ENCODE results near the gene RNASE12. TPM values are rescaled to one million over a fixed set of nuclear protein-coding genes. Genes with fewer than 3 reads are reported as not detected.
"Not testable (repeated sequence)": the region's sequence is repeated elsewhere in the genome, so short reads cannot be mapped to it uniquely, and the experiment has no call there.

The RNASE12 gene
- total RNA-seq, 1 donor from 2014 or later = not detected

DNA sequence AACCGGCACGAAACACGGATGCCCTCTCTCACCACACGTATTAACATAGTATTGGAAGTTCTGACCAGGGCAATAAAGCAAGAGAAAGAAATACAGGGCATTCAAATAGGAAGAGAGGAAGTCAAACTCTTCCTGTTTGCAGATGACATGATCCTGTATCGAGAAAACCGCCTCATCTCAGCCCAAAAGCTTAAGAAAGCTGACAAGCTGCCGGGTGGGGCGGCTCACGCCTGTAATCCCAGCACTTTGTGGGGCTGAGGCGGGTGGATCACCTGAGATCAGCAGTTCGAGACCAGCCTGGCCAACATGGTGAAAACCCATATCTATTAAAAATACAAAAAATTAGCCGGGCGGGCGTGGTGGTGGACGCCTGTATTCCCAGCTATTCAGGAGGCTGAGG lies 32.6 kb upstream of the RNASE12 start:
- TF ChIP-seq, protein P1, sequence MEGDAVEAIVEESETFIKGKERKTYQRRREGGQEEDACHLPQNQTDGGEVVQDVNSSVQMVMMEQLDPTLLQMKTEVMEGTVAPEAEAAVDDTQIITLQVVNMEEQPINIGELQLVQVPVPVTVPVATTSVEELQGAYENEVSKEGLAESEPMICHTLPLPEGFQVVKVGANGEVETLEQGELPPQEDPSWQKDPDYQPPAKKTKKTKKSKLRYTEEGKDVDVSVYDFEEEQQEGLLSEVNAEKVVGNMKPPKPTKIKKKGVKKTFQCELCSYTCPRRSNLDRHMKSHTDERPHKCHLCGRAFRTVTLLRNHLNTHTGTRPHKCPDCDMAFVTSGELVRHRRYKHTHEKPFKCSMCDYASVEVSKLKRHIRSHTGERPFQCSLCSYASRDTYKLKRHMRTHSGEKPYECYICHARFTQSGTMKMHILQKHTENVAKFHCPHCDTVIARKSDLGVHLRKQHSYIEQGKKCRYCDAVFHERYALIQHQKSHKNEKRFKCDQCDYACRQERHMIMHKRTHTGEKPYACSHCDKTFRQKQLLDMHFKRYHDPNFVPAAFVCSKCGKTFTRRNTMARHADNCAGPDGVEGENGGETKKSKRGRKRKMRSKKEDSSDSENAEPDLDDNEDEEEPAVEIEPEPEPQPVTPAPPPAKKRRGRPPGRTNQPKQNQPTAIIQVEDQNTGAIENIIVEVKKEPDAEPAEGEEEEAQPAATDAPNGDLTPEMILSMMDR (IDR thresholded peaks at IDR 0.05) = no peak

DNA sequence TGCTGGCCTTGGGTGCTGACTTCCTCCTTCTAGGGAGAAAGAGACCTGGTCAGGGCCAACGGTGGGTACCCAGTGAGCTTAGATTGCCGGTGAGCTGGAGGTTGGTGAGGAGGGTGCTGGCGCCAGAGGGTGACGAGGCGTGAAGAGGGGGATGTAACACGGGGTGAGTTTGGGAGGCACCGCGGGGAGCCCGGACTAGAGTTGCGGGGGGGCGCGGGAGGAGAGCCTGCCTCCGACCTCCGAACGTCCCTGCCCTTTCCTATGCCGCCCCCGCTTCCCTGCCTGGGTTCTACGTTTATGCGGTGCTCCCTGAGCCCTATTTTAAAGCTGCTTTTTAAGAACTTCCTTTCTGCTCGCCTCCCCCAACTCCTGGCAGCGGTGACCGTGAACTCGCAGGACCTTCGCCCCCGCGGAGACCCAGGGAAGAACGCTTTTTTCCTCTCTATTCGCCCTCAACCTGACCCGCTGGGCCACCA lies 31.7 kb upstream of the RNASE12 start:
- Histone ChIP-seq H3K36me3 (no peaks in the 10 kb centered on the region), H3K9me3 (no peaks in the 10 kb centered on the region), H3K4me1 (peaks cover 30% of the 10 kb centered on the region), H3K4me3 (peak overlapping the region; percentile 2), H3K27me3 (ENCODE audit: low read depth) (peaks cover 6% of the 10 kb centered on the region), H3K27ac (no peak overlapping the region)
- TF ChIP-seq, protein P1 (IDR thresholded peaks at IDR 0.05) = no peak
- ATAC-seq (no peak), DNase-seq (no peak)
- intact Hi-C loops (cut with DNase I) = no loop called here

More for the DNA sequence above, 32.6 kb upstream of the RNASE12 start:
- intact Hi-C loops (cut with DNase I) = no loop called here
- H3K4me1 ChIP-seq = peaks cover 30% of the 10 kb centered on the region
- H3K27ac ChIP-seq = no peak overlapping the region
- H3K4me3 ChIP-seq = no peak overlapping the region
- ATAC-seq = no peak
- no peaks in the 10 kb centered on the region for H3K36me3 ChIP-seq
- H3K27me3 ChIP-seq (ENCODE audit: low read depth) = peaks cover 6% of the 10 kb centered on the region
- no peak for DNase-seq
- no peaks in the 10 kb centered on the region for H3K9me3 ChIP-seq

DNA sequence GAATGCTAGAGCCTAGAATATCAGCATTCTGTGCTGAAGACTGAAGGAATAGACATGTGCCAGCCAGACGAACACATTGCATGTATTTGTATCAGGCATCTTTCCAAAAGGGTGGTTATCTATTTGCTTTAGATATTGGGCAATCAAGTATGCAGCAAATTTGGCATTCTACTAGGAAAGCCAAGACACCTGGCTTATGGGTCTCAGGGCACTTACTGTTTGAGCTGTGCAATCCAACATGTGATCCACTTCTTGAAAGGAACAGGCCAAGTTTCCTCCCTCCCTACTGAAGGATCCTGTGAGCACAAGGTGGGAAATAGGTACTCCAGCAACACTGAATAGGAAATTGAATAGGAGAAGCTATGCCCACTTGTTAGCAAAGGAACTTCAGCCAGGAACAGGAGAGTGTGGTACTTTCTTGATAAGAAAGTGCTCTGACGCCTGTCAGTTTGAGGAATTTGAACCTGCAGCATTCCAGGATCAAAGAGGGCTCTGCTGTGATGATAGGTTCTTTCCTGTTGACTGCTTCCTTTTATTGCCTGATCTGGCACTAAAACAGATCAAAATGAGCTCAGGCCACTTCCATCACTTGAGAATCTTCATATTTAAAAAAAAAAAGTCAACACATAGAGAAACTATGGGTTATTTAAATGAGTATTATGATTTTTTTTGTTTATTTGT lies 29.8 kb upstream of the RNASE12 start:
- TF ChIP-seq, protein P1 (IDR thresholded peaks at IDR 0.05) = no peak
- ATAC-seq = peak; percentile 76 to 83
- Histone ChIP-seq H3K4me3 (no peak overlapping the region), H3K36me3 (no peaks in the 10 kb centered on the region), H3K27ac (no peak overlapping the region), H3K4me1 (peaks cover 30% of the 10 kb centered on the region), H3K27me3 (ENCODE audit: low read depth) (peaks cover 1% of the 10 kb centered on the region), H3K9me3 (no peaks in the 10 kb centered on the region)
- DNase-seq = no peak
- intact Hi-C loops (cut with DNase I) = no loop called here

DNA sequence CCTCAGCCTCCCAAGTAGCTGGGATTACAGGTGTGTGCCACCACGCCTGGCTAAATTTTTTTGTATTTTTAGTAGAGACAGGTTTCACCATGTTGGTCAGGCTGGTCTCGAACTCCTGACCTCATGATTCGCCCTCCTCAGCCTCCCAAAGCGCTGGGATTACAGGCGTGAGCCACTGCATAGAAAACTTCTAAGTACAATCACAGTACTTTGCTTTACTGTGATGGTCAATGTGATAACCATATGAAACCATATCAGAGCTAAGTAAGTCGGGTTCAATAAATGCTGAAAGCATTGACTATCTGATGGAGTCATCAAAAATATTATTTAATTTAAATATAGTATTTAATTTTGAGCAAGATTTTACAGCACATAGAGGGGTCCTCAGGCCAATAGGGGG lies 28.5 kb upstream of the RNASE12 start:
- peaks cover 19% of the 10 kb centered on the region for H3K4me1 ChIP-seq
- DNase-seq; H3K27me3 ChIP-seq (ENCODE audit: low read depth); H3K4me3 ChIP-seq; H3K9me3 ChIP-seq; ATAC-seq; H3K27ac ChIP-seq; H3K36me3 ChIP-seq: not testable (repeated sequence)
- intact Hi-C loops (cut with DNase I) = loop anchor here (10.0 kb wide), 1 partner anchor 295 kb away; no protein-coding TSS in a partner anchor

DNA sequence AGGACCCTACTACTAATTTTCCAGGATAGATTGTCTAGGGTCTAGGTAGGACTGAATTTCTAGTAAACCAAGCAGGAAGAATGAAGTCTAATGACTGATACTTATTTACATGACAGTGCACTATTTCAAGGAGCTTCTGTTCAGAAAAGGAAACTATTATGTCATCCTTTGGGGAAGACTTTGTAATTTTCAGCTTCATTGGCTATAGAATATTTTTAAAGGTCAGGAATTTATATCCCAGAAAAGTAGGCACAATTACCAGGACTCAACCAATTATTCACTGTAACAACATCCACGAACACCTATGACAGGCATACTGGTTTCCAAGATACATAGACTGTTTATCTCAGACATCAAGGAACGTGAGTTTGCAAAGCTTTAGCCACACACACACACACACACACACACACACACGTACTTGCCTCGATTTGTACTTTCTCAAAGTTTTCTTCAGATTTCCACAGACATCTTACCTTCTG lies 27.1 kb upstream of the RNASE12 start:
- intact Hi-C loops (cut with DNase I) = loop anchor here (10.0 kb wide), 1 partner anchor 294 kb away; no protein-coding TSS in a partner anchor
- no peak for DNase-seq
- no peak overlapping the region for H3K4me3 ChIP-seq
- no peaks in the 10 kb centered on the region for H3K27me3 ChIP-seq (ENCODE audit: low read depth)
- no peaks in the 10 kb centered on the region for H3K9me3 ChIP-seq
- TF ChIP-seq, protein P1 (IDR thresholded peaks at IDR 0.05) = no peak
- H3K36me3 ChIP-seq = no peaks in the 10 kb centered on the region
- ATAC-seq = no peak
- peaks cover 17% of the 10 kb centered on the region for H3K4me1 ChIP-seq
- H3K27ac ChIP-seq = no peak overlapping the region

All from lower lobe of right lung (tissue), 2 donors.